Measurements from ENCODE around the gene EPS8.
"Not testable (repeated sequence)": the region's sequence is repeated elsewhere in the genome, so short reads cannot be mapped to it uniquely, and the experiment has no call there.

Gene EPS8

GRCh38 chr12:15644700-15645099 lies 144.5 kb downstream of the EPS8 start:
- no peak for DNase-seq (ENCODE audit: low spot score)

- no peak for DNase-seq (ENCODE audit: low spot score)
Measured at GRCh38 chr12:15638231-15638630, 151.0 kb downstream of the EPS8 start.

DNA sequence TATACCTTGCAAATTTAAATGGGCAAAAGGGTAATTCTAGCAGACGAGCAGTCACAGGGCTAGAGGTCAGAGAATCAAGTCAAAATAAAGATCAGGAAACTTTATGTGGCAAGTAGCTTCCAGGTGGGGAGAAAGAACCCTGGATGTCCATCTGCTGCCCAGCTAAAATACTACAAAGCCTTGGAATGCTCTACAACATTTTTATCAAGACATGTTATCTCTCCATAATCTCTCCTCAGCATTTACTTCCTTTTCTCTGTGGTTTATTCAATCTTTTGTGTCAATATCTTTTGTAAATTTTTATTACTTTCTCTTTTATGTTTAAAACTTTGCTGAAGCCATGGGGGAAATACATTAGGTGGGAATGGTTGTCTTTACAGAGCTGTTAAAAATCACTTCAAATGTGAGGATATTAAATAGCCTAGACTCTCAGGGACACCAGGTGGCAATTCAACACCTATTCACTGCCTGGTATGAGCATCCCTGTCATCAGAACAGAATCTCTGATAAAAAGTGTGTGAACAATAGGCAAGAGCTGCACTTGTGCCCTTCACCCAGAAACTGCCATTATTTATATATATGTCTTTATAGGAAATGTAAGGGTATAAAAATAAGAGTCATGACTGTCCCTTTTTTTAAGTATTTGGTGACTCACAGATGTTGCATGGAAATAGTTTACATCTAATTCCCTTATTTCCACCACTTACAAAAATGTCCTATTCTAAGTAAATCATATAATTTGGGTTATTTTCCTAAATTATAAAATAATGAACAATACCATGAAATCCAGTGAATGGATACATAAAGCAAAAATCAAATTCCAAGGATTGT lies 152.9 kb downstream of the EPS8 start:
- DNase-seq (ENCODE audit: low spot score), result no peak

GRCh38 chr12:15634010-15634683 lies 155.0 kb downstream of the EPS8 start:
- no peak for DNase-seq (ENCODE audit: low spot score)

DNA sequence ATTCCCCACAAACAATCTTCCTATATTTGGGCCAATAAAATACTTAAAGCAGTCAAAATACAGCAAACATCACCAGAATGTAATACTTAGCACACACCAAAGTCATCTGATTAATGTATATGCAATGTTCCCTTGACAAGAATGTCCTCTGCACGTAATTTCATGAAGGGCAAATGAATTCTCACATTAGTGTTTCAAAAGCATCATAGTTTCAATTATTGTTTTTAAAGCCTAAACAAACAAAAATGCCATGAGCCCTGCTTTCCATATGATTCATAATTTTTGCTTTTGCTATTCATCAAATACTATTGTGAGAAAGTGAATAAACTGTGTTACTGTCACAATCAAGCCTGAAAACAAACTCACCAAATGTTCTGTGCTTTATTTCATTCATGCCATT lies 156.0 kb downstream of the EPS8 start:
- DNase-seq (ENCODE audit: low spot score), result no peak

DNA sequence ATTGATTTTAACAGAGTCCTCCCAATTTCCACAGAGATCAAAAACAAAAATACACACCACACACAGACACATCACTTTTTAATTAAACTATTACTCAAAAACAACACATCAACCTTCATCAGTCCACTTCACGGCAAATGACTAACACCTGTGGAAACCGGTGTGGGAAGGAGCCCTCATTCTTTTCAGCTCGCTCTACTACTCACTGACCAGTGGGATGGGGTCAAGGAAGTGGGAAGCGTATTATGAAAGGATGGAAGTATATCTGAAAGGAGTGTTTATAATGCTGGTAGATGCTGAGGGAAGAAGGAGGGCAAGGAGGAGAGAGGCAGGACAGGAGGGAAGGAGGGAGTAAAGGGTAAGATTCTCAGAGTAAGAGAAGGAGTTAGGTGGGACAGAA lies 156.5 kb downstream of the EPS8 start:
- DNase-seq (ENCODE audit: low spot score), result no peak

- DNase-seq (ENCODE audit: low spot score), result no peak
Measured at GRCh38 chr12:15631007-15631715, 158.0 kb downstream of the EPS8 start.

DNA sequence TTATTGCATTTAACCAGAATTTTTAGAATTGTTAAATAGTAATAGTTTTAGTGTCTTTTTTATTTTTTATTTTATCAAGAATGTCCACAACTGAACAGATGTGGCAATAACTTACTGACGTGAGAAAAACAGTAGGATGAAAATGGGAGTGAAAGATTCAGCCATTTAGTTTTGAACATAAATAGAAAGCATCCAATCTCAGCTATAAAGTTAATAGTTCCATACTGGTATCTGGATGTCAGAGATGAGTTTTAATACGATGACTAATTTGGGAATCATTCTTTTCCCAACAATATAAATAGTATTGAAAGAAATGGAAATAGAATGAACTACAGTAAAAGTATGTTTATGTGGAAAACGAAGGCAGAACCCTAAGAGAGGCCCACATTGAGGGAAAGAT lies 159.4 kb downstream of the EPS8 start:
- no peak for DNase-seq (ENCODE audit: low spot score)

DNA sequence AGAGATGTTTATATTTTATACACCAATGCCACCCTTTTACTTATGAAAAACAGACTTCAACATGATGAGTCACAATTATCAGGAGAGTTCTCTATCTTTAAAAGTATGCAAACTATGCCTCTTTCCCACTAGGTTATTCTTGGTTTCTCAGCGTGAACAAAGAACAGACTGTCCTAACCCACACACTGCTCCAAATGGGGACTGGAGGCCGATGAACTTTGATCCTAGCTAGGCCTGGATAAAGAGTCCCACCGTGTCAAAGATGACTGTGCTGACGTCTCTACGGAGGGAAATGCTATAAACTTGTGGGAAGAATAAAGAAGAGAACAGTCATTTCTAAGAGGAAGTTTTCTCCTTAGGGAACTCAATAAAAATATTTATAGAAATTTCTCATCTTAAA lies 160.1 kb downstream of the EPS8 start:
- no peak for DNase-seq (ENCODE audit: low spot score)

DNA sequence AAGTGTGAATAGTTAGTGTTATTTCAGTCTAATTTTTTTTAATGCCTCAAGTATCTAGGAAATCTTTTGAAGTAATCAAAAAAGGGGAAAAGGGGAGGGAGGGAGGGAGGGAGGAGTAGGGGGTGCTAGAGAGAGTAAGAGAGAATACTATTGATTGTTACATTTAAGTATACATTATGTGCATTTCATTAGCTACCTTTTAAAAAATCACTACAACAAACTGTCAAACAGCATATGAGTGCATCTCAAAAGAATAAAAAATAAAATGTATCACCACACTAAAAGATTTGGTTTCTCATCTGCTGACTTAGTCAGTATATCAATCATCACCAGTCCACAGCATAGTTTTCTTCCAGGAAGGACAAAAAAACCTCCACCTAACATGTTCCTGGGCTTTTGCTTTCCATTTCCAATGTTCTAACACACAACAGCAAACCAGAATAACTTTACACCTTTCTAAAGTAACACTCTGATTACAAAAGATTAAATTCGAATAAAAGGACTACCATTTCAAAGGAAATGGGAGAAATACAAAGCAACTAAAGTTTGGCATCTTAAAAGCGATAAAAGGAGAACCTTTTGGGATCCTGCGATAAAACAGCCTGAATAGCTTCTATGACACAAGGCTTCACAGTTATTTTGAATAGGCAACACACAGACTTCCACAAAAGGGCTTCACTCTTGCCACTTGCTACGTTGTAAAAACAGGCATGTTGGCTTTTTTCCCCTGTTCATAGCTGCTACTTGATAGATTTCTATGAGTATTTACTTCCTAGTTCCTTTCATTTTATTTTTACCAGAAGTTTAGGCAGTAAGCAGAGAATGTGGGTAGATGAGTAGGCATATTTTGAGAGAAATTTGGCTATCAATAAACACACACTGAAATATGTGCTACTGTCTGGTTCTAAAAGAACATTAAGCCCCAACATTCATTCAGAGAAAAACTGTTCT lies 160.9 kb downstream of the EPS8 start:
- DNase-seq (ENCODE audit: low spot score), result peak; percentile 28

GRCh38 chr12:15625075-15625474 lies 164.1 kb downstream of the EPS8 start:
- no peak for DNase-seq (ENCODE audit: low spot score)

DNA sequence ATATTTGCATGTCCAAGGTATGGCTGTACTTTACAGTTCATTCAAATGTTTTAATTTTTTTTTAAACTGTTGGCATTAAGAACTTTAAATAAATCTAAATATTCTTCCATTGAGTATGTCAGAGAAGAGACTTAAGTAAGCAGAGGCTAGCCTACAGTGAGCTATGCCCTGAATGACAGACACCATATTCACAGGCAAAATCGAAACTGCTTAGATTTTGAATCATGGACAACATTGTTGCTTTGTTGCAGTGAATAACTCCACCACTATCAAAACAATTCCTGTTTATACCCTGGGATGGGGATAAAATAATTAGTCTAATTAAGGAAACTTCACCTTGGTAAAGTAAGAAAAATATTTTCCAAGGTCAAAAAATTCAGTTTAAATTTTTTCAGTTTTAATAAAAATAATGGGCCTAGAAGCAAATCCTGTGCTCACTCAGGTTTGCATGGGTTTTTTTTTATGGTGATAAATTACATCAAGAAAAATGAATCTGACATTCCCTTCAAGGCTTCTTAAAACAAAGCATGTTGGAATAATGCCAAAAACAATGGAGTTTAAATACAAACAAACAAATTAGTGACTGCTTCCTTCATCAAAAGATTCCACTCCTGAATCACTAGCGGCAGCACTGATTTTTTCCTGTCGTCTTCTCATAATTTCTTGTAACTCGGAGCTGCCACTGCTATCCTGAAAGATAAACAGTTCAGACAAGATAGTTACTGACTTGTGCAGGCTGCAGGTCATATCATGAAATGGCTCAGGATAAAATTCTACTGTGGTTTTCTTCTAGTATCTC lies 168.2 kb downstream of the EPS8 start:
- no peak for DNase-seq (ENCODE audit: low spot score)

DNA sequence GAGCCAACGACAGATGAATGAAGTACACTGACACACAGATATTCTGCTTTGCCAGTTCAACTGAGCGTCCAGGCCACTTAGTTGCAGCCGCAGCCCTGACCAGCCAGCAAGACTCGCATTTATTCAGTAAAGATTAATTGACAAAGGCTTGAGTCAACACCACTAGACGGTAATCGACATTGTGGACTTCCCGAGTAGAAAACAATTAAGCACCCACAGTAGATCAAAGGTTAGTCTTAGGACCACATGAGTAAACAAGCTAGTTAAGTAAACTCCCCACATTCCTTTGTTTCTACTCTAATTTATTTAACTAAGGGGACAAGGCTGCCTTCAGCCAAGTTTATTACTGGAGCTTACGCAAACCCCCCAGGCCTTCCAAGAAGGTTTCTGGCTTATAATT lies 172.7 kb downstream of the EPS8 start:
- DNase-seq (ENCODE audit: low spot score), result not testable (repeated sequence)

DNA sequence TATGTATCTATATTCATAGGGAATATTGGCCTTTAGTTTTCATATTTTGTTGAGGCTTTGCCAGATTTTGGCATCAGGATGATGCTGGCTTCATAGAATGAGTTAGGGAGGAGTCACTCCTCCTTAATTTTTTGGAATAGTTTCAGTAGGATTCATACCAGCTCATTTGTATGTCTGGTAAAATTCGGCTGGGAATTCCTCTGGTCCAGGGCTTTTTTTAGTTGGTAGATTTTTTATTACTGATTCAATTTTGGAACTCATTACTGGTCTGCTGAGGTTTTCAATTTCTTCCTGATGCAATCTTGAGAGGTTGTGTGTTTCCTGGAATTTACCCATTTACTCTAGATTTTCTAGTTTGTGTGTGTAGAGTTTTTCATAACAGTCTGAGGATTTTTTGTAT lies 175.2 kb downstream of the EPS8 start:
- no peak for DNase-seq (ENCODE audit: low spot score)

DNA sequence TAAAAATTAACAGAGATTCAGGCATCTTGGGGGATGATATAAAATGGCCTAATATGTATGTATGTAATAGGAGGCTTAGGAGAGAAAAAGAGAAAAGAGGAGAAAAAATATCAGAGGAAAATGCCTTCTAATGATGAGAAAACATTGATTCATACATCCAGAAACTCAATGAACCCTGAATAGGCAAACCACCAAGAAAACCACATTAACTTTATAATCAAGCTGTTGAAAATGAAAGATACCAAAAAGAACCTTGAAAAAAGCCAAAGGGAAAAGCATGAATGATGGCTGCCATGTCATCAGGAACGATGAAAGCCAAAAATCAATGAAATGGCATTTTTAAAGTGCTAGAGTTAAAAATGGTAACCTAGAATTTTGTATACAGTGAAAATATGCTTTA lies 180.2 kb downstream of the EPS8 start:
- DNase-seq (ENCODE audit: low spot score), result no peak

GRCh38 chr12:15608406-15608805 lies 180.8 kb downstream of the EPS8 start:
- DNase-seq (ENCODE audit: low spot score), result no peak

GRCh38 chr12:15605881-15606590 lies 183.2 kb downstream of the EPS8 start:
- no peak for DNase-seq (ENCODE audit: low spot score)

DNA sequence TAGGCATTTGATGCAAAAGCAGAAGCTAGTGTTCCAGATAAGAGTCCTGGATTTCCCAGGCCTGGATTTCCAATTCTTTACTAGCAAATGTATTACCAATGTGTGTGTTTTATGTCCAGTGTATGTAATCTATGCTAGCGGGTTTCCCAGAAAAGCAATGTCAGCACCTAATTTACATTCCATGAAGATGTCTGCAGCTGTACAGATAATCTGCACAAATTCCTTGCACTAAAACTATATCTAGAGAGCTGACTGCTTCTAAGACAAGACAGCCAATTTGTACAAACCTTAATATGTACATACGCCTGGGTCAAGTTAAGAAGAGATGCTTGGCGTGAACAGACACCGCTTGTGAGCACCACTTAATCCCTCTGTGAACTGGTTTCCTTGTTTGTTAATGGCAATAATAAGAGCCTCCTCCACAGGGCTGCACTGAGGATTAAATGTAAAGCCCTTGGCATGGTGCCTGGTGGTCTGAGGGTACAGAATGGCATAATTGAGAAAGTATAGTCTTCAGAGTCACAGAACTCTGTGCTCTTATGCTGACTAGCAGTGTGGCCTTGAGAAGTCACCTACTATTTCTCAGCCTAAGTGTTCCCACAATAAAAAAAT lies 185.6 kb downstream of the EPS8 start:
- DNase-seq (ENCODE audit: low spot score), result no peak

GRCh38 chr12:15602051-15602672 lies 187.0 kb downstream of the EPS8 start:
- DNase-seq (ENCODE audit: low spot score), result no peak
